ENCODE measurements around the gene KMT2C.

KMT2C gene

DNA sequence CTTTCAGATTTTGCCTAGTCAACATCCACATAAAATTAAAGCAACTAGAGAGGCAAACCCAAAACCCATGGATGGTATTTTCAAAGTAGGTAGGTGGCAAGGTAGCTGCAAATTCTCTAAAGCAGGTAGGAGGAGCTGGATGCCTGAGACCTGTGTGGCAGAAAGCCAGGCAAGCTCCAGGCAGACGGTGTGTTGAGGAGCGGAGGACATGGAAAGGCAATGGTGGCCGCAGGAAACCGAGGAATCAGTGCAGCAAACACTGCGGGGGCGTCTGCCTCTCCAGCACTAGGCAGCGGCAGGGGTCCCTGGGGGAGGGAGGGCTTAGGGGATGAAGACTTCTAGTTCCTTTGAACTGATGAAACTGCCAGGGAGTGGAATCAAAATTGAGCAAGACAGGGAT lies 309.1 kb downstream of the KMT2C start:
- H3K4me3 ChIP-seq (ENCODE audit: low read depth, low read length) = no peak overlapping the region
- TF ChIP-seq CTCF (IDR thresholded peaks at IDR 0.05; ENCODE audit: low read depth, low read length) = no peak
- no peaks in the 10 kb centered on the region for H3K27me3 ChIP-seq
- H3K9me3 ChIP-seq = no peaks in the 10 kb centered on the region
- peaks cover 62% of the 10 kb centered on the region for H3K36me3 ChIP-seq
- DNase-seq = no peak
- H3K4me1 ChIP-seq = no peaks in the 10 kb centered on the region

- Histone ChIP-seq H3K4me1 (no peaks in the 10 kb centered on the region), H3K9me3 (no peaks in the 10 kb centered on the region), H3K27me3 (no peaks in the 10 kb centered on the region), H3K4me3 (ENCODE audit: low read depth, low read length) (no peak overlapping the region), H3K36me3 (peaks cover 73% of the 10 kb centered on the region)
- no peak for DNase-seq
- no peak for TF ChIP-seq CTCF (IDR thresholded peaks at IDR 0.05; ENCODE audit: low read depth, low read length)
Measured at GRCh38 chr7:152122540-152122939, 313.3 kb downstream of the KMT2C start.

DNA sequence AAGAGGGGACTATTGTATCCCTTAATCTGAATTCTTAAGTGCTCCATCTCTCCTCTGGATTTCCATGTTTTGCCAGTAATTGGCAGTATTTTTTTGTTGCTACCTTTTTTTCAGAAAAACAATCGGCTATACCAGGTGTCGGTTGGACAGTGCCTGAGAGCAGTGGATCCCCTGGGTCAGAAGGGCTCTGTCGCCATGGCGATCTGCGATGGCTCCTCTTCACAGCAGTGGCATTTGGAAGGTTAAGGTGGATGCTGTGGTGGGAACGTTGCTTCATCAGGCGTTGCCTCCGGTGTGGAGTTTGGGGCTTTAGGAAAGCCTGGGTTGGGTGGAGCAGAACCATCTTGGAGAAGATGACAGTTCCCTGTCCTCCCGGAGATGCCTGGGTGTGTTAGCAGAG lies 314.4 kb downstream of the KMT2C start:
- DNase-seq = no peak
- no peak overlapping the region for H3K4me3 ChIP-seq (ENCODE audit: low read depth, low read length)
- H3K27me3 ChIP-seq = no peaks in the 10 kb centered on the region
- H3K36me3 ChIP-seq = peaks cover 83% of the 10 kb centered on the region
- H3K9me3 ChIP-seq = no peaks in the 10 kb centered on the region
- no peaks in the 10 kb centered on the region for H3K4me1 ChIP-seq
- no peak for TF ChIP-seq CTCF (IDR thresholded peaks at IDR 0.05; ENCODE audit: low read depth, low read length)

- Histone ChIP-seq H3K4me1 (no peaks in the 10 kb centered on the region), H3K9me3 (no peaks in the 10 kb centered on the region), H3K36me3 (peaks cover 82% of the 10 kb centered on the region), H3K27me3 (no peaks in the 10 kb centered on the region), H3K4me3 (ENCODE audit: low read depth, low read length) (no peak overlapping the region)
- no peak for TF ChIP-seq CTCF (IDR thresholded peaks at IDR 0.05; ENCODE audit: low read depth, low read length)
- DNase-seq = no peak
Measured at GRCh38 chr7:152120776-152121175, 315.0 kb downstream of the KMT2C start.

DNA sequence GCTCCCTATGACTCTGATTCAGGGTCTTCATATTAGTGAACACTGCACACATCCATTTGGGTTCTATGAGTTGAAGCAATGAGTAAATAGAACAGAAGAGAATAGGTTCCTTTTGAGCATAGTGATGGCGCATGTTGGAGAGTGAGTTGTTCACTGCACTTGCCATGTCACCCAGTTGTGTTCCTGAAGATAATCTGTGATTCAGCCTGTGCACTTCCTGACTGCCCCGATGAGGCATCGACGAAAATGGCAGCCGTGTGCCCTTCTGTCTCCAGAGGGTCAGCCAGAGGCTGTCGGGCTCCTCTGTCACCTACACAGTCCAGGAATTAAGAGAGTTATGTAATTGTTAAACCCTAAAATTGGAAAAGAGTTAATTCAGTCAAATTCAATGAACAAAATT lies 315.6 kb downstream of the KMT2C start:
- H3K27me3 ChIP-seq = no peaks in the 10 kb centered on the region
- no peaks in the 10 kb centered on the region for H3K4me1 ChIP-seq
- no peak overlapping the region for H3K4me3 ChIP-seq (ENCODE audit: low read depth, low read length)
- H3K36me3 ChIP-seq = peaks cover 80% of the 10 kb centered on the region
- no peak for TF ChIP-seq CTCF (IDR thresholded peaks at IDR 0.05; ENCODE audit: low read depth, low read length)
- DNase-seq = no peak
- H3K9me3 ChIP-seq = no peaks in the 10 kb centered on the region

DNA sequence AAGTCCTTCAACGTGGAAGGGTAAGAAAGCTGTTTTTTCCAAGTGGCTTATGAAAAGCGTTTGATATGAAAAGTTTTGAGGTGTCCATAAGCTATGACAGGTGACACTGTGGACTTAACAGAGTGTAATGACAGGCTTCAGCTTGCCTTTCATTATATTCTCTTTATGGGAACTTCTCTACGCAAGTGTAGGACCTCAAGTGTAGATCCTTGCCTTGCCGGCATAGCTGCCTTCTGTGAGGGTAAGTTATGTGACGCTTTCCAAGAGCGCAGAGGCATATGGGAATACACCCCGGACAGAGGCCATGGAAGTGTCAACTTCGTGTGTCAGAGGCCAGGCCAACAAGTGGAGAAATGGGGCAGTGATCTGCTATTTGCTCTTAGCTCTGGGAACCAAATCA lies 318.4 kb downstream of the KMT2C start:
- no peaks in the 10 kb centered on the region for H3K27me3 ChIP-seq
- no peaks in the 10 kb centered on the region for H3K4me1 ChIP-seq
- peaks cover 68% of the 10 kb centered on the region for H3K36me3 ChIP-seq
- no peaks in the 10 kb centered on the region for H3K9me3 ChIP-seq
- TF ChIP-seq CTCF (IDR thresholded peaks at IDR 0.05; ENCODE audit: low read depth, low read length) = no peak
- no peak for DNase-seq
- H3K4me3 ChIP-seq (ENCODE audit: low read depth, low read length) = no peak overlapping the region
